SH-SY5Y (cell line): Measurements from ENCODE around the gene COL4A3.

Source experiments
- GATA2 ChIP-seq: IDR thresholded peaks from 2 replicates; pipeline ENCODE4 v1.6.1; 2011; ENCODE audit warnings: mild to moderate bottlenecking, low read depth, low read length
- GATA3 ChIP-seq: IDR thresholded peaks from 2 replicates; pipeline ENCODE4 v1.6.1; 2011; ENCODE audit warnings: low read depth, mild to moderate bottlenecking, low read length, moderate library complexity

COL4A3 gene

DNA sequence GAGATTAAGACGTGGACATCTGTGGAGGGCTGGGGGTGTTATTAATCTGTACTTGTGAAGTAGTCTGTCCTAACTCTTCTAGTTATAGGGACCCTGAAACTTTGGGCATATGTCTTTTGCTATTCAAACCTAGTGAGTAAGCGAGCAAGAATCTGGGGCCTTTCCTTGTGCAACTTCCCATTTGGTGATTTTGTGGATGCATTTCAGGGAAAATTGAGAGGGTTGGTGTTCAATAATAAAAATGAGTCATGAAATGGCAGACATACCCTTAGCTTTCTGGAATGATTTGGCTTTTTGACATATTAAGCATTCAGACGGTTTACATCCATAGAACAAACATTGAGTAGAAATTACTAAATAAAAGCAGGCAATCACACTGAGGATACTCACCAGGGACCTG, 17.4 kb upstream of the COL4A3 start:
- TF ChIP-seq GATA2 (no peak), GATA3 (no peak)

DNA sequence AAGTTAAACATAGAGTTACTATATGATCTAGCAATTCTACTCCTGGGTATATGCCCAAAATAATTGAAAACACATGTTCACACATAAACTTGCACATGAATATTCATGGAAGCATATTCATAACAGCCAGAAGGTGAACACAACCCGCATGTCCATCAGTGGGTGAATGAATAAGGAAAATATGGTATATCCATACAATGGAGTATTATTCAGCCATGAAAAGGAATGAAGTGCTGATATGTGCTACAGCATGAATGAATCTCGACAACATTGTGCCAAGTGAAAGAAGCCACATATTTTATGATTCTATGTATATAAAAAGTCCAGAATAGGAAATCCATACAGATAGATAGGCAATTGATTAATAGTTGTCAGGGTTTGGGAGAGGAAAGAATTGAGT, 16.3 kb upstream of the COL4A3 start:
- no peak for TF ChIP-seq GATA2
- no peak for TF ChIP-seq GATA3

DNA sequence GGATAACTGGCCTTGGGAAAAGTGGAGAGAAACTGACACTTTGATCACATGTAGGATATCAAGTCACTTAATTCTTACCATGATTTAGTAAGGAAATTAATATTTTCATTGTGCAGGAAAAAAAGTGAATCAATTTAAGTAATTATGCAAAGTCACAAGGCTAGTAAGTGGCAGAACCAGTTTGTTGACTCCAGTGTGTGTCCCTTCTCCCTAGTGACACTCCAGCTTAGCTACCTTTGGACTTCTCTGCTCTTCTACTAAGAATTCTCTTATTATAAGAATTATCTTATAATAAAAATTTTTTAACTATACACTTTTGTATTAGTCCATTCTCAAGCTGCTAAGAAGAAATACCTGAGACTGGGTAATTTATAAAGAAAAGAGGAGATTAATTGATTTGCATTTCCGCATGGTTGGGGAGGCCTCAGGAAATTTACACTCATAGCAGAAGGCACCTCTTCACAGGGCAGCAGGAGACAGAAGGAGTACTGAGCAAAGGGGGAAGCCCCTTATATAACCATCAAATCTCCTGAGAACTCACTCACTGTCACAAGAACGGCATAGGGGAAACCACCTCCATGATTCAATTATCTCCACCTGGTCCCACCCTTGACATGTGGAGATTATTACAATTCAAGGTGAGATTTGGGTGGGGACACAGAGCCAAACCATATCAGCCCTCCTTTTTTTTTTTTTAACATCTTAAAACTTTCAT, 14.0 kb upstream of the COL4A3 start:
- no peak for TF ChIP-seq GATA3
- TF ChIP-seq GATA2 = no peak

DNA sequence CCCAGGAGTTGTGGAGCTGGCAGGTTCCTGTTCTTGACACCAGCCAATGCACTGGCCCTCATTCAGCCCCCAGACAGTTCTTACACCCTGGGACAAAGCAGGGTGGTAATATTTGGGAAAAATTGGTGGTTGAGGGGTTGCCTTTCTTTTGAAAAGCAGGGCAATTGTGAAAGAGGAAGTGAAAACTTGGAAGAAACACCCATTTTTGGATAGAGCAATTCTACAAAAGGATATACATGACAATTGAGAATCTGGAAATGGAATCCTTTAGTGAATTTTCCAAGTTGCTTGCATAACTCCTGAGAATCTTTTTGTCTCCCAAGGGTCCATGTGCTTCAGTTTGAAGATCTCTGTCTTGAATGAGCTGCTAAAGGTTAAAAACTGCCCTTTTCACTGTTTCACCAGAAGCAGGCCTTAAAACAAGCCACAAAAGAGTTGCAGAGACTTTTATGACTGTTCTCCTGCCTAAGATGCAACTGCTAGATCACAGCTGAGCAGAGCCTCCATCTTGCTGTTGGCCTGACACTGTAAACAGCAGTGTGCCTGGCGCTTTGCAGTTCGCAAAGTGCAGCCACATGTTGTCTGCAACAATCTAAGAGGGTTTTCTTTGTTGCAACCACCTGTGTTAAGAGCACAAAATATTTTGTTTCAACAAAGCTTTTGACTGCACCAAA, 12.2 kb upstream of the COL4A3 start:
- no peak for TF ChIP-seq GATA3
- no peak for TF ChIP-seq GATA2

DNA sequence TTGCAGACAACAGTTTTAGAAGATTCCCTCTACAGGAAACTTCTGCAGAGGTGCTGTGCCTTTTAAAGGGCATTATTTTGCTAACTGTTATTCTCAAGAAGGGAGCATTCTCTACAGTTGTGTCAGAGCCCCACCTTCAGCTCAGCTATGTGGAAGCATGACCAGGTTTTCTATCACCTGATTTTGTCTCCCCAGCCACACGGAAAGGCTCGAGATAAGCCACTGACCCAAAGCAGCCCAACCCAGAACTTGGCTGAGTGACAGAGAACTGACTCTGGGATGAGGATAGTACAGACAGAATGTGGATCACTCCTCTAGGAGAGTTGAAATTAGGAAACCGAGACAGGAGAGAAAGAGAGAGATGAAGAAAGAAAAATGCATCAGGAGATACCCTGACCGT, 11.1 kb upstream of the COL4A3 start:
- TF ChIP-seq GATA2 (no peak), GATA3 (no peak)

GRCh38 chr2:227153758-227154486, 10.5 kb upstream of the COL4A3 start:
- no peak for TF ChIP-seq GATA3
- no peak for TF ChIP-seq GATA2

- no peak for TF ChIP-seq GATA2
- no peak for TF ChIP-seq GATA3
These were observed 9.2 kb upstream of the COL4A3 start for GRCh38 chr2:227154986-227155774.

DNA sequence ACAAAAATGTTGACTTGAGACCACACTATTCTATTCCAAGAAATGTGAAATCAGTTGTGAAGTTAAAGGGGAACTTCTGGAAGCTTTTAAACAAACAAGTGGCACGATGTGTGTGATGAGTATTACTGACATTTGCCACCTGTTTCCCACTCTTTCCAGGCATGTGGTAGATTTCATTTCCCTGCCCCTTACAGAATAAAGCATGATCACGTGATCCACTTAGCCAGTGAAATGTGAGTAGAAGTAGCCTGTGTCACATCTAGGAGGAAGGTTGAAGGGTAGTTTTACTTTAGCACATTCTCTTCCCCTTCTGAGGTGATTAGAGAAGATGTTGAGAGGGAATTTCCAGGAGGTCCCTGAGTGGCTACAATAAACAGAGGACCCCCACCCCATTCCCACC, 4.3 kb upstream of the COL4A3 start:
- TF ChIP-seq GATA3 (no peak), GATA2 (no peak)

GRCh38 chr2:227161947-227162346, 2.5 kb upstream of the COL4A3 start:
- TF ChIP-seq GATA3 (no peak), GATA2 (no peak)

DNA sequence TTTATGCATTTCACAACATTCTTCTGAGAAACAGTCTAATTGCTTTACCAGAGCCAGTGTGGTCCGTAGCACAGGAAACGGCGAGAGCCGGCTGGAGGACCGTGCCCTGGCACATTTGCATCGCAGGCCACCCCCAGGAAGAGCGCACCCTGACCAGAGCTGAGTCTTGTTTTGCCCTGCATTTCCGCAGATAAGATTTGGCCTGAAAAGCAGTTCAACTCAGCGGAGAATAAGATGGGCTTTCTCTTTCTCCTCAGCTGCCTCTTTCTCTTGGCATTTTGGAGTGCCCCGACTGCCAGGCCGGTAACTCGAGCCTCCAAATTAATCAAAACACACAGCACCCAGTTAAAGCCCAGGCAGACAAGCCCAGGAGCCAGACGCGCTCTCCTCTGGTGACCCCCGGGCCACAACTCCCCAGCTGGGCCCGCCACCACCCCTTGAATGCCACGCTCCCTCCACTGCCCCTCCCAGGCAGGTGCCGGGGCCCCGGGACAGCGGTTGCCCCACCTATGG, 883 bp upstream of the COL4A3 start:
- no peak for TF ChIP-seq GATA3
- no peak for TF ChIP-seq GATA2

DNA sequence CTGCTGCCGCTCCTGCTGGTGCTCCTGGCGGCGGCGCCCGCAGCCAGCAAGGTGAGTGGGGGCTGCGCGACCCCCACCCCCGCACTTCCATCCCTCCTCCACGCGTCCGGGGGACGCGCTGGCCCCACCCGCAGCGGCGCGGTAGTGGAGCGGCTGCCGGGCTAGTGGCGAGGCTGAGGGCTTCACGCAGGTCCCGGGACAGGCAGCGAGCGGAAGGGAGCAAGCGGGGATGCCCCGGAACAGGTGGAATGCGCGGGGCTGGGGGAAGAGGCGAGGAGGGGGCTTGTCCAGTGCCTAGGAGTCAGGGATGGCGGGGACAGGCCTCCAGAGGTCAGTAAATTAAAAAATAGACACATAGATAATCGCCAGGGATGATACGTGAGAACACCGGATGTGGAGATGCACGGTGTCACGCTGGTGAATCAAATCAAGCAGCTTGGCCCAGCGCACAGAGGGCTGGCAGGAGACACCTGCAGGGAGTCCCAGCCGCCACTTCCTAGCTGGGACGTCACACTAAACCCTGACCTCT, 403 bp downstream of the COL4A3 start:
- TF ChIP-seq GATA2 (no peak), GATA3 (no peak)

DNA sequence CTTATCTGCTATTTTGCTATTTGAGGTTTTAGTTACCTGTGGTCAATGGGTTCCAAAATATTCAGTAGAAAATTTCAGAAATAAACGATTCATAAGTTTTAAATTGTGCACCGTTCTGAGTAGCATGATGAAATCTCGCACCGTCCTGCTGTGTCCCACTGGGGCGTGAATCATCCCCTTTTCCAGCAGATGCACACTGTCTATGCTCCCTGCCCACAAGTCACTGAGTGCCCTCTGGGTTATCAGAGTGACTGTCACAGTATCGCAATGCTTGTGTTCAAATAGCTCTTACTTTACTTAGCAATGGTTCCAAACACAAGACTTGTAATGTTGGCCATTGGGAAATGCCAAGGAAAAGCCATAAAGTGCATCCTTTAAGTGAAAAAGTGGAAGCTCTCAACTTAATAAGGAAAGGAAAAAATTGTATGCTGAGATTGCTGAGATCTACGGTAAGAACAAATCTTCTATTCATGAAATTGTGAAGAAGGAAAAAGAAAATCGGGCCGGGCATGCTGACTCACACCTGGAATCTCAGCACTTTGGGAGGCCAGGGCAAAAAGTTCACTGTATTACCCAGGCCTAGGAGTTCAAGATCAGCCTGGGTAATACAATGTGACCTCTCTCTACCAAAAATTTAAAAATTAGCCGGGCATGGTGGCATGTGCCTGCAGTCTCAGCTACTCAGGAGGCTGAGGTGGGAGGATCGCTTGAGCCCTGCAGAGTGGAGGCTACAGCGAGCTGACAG, 13.3 kb downstream of the COL4A3 start:
- TF ChIP-seq GATA3 (no peak), GATA2 (no peak)

DNA sequence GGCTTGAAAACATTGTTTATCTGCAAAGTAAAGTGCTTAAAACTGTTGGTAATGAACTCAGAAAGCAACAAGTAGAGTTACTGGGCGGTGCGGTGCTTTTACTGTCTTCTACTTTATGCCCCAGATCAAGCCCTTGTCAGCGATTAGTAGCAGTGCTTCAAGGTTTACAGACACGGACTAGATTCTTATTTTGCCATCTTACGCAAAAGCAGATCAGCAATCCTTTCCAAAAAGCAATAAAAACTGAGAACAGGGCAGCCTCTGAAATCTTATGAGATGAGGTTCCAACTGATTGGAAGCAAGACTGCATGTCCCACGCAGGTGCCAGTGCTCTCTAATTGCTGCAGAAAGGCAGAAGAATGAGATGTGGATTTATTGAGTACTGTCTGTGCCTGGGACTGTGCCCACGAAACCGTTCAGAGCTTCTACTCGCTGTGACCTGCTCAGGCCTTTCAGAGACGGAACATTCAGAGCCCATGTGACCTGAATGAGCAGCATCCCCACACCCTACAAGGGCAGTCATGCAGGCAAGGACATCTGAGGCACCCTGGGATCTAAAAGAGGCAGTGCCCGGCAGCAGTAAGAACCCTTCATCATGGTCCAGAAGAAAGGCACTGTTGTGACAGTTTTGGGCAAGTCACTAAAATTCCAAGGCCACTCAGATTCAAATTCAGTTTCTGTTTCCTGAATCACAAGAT, 15.7 kb downstream of the COL4A3 start:
- TF ChIP-seq GATA3 (no peak), GATA2 (no peak)
